NOMO-1 (cell line): ENCODE results near the gene CPB2.
A peak's percentile ranks its signal among the peaks of the same experiment; 100 is the strongest.

ENCODE experiments used
- DNase-seq, 2 experiments: peaks; one replicate each; lab custom pipeline; 2025; ENCODE audit not compliant: unreplicated experiment in 2 of 2; lab: John Stamatoyannopoulos, UW

Gene CPB2

GRCh38 chr13:46101002-46101401 lies 3.8 kb downstream of the CPB2 start:
- DNase-seq: no peak

- DNase-seq: peak; percentile 73 to 87
These were observed 4.5 kb downstream of the CPB2 start for GRCh38 chr13:46100191-46100815.

- DNase-seq: no peak
These were observed 7.2 kb downstream of the CPB2 start for GRCh38 chr13:46097663-46098062.

GRCh38 chr13:46097015-46097414 lies 7.8 kb downstream of the CPB2 start:
- no peak for DNase-seq

GRCh38 chr13:46094478-46094877 lies 10.4 kb downstream of the CPB2 start:
- DNase-seq: no peak

- no peak for DNase-seq
These were observed 15.8 kb downstream of the CPB2 start for GRCh38 chr13:46088821-46089562.

GRCh38 chr13:46087481-46087880 lies 17.4 kb downstream of the CPB2 start:
- no peak for DNase-seq

- DNase-seq: no peak
These were observed 17.8 kb downstream of the CPB2 start for GRCh38 chr13:46086985-46087384.

- no peak for DNase-seq
These were observed 18.4 kb downstream of the CPB2 start for GRCh38 chr13:46086421-46086922.

GRCh38 chr13:46085737-46086136 lies 19.1 kb downstream of the CPB2 start:
- DNase-seq: no peak

GRCh38 chr13:46082324-46082723 lies 22.5 kb downstream of the CPB2 start:
- no peak for DNase-seq

- no peak for DNase-seq
These were observed 25.1 kb downstream of the CPB2 start for GRCh38 chr13:46079770-46080169.

GRCh38 chr13:46077265-46077664 lies 27.6 kb downstream of the CPB2 start:
- no peak for DNase-seq

- no peak for DNase-seq
These were observed 28.0 kb downstream of the CPB2 start for GRCh38 chr13:46076827-46077226.

GRCh38 chr13:46075811-46076210 lies 29.0 kb downstream of the CPB2 start:
- no peak for DNase-seq

GRCh38 chr13:46071590-46072249 lies 33.1 kb downstream of the CPB2 start:
- DNase-seq: no peak

GRCh38 chr13:46063292-46063691 lies 41.5 kb downstream of the CPB2 start:
- no peak for DNase-seq

GRCh38 chr13:46062185-46062584 lies 42.6 kb downstream of the CPB2 start:
- peak; percentile 17 to 82 for DNase-seq

GRCh38 chr13:46059405-46059804 lies 45.4 kb downstream of the CPB2 start:
- DNase-seq: no peak

GRCh38 chr13:46058268-46058667 lies 46.6 kb downstream of the CPB2 start:
- DNase-seq: peak in 1 of 2 experiments; percentile 8

- no peak for DNase-seq
These were observed 47.4 kb downstream of the CPB2 start for GRCh38 chr13:46057256-46058015.
